ENCODE results near the gene MPPED2. TPM values are rescaled to one million over a fixed set of nuclear protein-coding genes. Genes with fewer than 3 reads are reported as not detected.

The MPPED2 gene
- total RNA-seq, 1 experiment from 2014 or later, result not detected

DNA sequence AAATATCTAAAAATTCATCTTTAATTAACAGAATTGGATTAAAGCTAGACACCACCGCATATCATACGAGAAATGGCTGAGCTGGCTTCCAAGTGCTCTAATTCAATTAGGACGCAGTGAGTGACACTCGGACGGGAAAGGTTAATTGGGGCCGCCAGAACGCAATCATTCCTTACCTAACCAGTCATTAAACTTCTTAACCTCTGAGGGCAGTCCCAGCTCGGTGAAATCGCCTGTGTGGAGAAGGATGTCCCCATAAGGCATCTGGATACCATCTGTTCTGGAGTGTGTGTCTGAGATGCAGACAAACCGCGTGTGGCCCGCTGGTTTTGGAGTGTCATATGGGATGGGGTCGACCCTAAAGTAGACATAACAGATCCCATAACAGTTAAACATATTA lies 50.3 kb downstream of the MPPED2 start:
- no peak for DNase-seq (ENCODE audit: low read depth)

DNA sequence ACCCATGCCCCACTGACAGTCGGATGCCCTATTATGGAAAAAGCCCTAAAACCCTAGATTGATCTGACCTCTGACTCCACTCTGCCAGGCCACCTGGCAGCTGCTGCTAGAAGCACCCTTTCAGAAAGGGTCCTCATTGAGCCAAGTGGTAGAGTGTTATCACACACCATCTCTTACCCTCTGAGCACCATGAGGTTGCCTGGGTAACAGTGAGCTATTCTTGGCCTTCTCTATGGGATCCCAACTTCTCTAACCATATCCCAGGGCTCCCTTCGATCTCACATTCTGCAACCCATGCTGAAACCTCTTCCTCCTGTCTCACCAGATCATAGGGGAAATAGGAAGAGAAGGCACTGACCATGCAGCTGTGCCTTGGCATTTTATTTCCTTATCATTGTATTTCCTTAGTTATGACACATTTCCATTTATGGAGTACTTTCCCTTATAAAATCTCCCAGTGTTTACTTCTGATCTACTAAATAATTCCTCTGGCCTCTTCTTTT lies 52.7 kb downstream of the MPPED2 start:
- DNase-seq (ENCODE audit: low read depth), result no peak

DNA sequence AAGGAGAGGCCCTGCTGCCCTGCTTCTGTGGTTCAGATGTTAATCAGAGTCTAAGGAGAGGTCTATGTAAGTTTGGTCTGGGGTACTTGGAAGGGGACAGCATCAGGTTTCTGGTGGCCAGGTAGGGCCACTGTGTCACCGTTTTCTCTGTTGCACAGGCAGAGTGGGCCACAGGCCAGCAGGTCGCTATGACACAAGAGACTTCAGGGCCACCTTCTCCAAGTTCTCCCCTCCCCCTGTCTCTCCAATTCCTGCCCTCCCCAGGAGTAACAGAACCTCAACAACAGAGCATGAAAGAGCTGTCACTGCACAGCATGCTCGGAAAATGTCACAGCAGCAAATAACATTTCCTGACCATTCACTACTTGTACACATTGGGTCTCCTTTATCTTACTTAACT lies 58.6 kb downstream of the MPPED2 start:
- DNase-seq (ENCODE audit: low read depth), result no peak

DNA sequence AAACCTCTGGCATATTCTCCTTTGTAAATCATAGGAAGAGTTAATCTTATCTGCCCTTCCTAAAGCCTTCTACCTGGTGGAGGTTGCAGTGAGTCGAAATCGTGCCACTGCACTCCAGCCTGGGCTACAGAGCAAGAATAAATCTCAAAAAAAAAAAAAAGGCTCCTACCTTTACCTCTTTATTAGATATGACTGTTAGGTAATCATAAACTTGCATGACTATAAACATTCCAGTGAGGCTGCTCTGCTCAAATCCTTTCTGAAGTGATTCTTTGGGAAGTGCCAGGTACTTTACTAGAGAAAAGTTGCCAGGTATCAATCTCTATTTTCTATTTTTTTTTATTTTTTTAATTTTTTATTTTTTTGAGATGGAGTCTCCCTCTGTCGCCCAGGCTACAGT lies 59.6 kb downstream of the MPPED2 start:
- no peak for DNase-seq (ENCODE audit: low read depth)

DNA sequence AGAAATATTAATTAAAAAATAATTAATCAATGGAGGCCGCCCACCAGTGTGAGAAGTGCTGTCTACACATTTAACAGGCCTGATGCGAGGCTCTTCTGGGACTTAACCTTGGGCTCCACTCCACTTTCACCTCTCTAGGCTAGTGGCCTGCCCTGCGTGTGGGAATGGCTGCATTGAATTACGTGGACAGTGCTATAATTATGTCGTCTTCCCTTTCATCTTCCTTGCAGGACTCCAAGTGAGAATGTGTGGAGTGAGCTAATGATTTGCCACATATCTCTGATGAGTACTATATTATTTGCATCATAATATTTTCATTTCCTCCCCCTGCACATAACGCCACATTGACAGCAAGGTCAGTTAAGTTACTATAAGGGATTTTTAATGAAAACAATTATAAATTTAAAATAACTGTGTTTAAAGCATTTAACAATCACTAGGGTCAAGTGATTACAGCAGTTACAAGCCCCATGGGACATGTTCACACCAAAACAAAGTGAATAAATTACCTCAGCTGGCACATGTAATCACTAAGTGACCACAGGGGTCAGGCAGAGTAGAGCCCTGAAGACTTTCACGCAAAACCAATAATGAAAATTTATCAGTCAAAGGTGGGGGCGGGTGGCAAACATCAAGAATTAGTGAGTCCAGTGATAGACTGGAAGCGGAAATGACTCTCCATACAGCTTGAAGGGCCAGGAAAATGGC lies 63.5 kb downstream of the MPPED2 start:
- no peak for DNase-seq (ENCODE audit: low read depth)

DNA sequence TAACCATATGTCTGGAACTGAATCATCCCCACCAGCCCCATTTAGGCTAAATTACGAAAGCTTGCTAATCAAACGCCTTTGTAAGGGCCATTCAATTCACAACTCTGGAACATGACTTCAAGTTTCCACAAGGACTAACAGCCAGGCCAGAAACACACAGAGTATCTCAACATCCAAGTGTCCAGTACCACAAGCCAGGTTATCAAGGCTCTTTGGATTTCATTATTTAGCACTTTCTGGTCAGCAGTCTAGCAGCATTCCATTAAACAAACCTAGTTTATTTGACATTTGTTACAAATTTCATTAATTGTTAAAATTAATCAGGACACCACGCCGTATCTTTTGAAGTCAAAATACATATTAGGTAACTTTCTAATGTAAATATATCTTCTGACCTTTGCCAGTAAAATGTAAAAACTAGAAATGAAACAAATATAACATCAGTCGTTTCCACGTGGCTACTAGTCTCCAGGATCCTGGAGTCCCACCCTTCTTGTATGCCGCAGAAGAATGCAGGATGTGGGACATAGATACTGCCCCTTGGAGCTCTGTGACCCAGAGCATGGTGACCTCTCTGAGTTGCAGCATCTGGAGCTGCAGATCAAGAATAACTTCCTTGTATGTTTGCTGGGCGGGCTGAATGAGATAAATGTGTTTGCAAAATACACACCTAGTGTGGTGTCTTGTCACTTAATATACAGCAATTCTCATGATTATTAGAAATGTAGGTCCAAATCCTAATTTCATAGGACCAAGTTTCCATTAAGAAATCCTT lies 64.7 kb downstream of the MPPED2 start:
- DNase-seq (ENCODE audit: low read depth), result no peak

DNA sequence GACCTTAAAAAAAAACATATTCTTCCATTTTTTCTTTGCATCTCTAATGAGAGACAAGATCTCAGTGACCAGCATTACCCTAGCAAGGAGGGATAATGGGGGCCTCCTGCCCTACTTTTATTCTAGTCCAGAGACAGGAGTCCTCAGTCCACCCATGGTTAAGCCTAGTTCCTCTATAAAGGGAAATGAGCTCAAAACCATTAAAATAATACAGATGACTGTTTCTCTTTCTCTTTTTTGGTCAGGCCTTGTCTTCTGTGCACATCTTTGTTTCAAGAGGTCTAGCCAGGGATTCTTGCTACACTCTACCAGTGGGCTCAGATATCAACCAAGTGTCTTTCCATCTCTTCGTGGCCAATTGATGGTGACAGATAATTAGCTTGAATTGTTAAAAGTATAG lies 73.1 kb downstream of the MPPED2 start:
- no peak for DNase-seq (ENCODE audit: low read depth)

DNA sequence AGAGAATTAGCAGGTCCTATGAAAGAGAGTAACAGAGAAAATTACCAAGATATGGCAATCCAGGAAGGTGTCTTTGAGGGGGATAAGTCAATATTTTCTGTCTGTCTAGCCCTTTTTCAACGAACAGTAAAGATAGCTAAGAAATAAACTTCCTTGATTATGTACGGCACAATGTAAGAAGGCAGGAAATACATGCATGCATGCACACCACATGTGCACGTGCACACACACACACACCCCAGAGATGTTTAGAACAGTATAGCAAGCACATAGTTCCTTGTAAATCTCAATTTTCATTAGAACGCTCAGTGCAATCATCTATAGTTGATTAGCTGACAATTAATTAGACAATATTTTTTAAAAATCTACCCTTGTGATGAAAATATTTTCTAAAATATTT lies 74.7 kb downstream of the MPPED2 start:
- DNase-seq (ENCODE audit: low read depth), result no peak

DNA sequence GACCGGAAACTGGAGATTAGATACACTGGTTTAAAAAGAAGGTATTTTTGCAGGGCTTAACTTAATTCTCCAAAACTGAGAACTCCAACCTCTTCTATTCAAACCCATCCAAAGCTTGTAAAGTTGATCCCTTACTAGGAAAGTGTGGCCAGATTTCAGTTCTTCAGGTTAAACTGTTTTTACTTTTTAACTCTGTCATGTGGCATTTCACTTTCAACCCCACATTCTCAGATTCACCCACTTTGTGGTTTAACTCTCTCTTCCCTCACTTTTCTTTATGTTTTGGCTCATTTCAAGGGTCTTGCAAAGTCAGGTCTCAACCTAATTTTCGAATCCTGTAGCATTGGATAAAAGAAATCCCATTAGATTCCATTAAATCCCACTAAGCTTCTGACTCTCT lies 75.4 kb downstream of the MPPED2 start:
- DNase-seq (ENCODE audit: low read depth), result no peak

DNA sequence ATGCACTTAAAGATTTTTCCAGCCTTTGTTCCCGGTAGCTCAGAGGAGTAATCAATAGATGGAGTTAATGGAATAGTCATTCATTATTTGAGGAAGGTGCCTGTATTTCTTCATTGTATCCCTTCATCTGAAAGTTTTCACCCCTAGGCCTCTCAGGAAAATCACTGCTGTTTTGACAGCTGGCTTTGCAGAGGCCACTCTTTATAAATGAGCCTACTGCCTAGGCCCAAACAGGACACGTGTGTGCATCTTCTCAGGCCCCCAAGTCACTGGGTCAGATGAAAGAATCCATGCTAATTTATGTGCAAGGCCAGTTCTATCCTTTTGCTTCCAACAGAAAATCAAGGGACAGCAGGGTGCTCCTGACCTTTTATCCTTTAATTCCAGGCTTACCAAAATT lies 76.8 kb downstream of the MPPED2 start:
- DNase-seq (ENCODE audit: low read depth), result no peak

DNA sequence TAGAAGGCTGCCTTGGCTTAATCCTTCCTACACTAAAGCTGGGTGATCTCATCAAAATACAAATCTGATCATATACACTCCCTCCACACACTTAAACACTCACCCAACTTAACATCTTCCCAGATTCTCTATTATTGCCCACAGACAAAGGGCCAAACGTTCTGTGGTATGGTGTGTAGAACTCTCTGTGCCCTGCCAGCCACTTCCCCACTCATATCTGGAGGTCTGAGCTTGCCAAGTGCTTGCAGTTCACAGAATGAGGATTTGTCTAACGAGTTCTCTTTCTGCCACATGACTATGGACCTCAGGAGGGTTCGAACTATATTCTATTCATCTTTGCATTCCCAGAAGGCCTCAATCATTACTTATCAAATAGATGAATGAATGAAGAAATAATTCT lies 77.6 kb downstream of the MPPED2 start:
- DNase-seq (ENCODE audit: low read depth), result no peak

DNA sequence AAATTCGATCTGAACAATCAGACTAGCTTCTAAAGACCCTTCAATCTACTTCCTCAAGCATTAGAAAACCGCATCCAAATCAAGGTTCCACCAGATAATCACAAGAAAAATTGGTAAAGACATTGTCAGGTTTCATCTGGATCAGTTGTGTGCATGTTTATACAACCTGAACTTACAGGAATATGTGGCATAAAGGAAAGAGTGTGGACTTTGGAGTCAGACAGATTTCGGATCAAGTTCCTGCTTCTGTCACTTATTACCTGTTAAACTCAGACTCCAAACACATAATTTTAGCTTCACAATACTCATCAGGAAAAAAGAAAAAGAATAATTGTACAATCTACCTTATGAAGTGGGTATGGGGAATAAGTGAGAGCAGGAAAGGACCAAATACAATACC lies 80.5 kb downstream of the MPPED2 start:
- DNase-seq (ENCODE audit: low read depth), result no peak

DNA sequence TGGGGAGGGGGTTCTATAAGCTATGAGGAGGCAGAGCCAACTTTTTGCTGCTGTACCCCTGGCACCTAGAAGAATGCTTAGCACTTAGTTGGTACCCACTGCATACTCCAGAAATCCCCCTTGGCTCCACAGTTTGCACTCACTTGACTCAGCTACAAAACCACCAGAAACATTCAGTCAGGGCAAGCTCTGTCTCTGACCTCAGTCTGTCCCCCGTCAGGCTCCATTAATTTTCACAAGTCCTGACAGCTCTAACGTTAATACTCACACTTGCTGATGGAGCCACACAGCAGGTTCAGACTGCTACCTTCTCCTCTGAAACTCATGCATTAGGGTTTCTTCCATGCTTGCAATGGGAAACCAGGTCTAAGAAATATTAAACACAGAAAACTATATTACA lies 81.7 kb downstream of the MPPED2 start:
- DNase-seq (ENCODE audit: low read depth), result no peak

DNA sequence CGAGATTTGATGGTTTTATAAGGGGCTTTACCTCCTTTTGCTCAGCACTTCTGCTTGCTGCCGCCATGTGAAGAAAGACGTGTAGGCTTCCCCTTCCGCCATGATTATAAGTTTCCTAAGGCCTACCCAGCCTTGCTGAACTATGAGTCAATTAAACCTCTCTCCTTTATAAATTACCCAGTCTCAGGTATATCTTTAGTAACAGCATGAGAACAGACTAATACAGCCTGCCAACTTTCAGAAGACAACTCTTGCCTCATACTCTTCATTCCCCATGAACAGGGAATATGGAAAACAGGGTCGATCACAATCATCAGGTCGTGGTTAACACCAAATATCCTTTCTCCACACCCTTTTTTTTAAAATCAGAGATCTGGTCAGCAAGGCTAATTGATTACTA lies 83.0 kb downstream of the MPPED2 start:
- DNase-seq (ENCODE audit: low read depth), result no peak

DNA sequence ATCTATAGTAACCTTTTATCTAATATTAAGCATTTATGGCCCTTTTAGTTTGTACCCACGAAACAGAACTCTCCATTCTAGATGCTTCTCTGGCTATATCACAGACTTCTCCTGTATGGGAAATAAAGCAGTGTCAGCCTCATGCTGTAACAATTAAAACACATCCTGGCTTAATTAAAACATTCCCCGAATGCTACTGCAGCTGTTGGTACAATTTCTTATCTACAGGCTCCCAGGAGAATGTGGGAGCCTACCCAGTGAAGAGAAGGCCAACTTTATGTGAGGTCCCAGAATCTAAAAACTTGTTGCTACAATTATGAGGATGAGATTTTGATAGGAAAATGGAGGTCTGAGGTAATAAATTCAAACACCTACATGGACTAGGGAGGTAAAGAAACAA lies 83.8 kb downstream of the MPPED2 start:
- DNase-seq (ENCODE audit: low read depth), result no peak

DNA sequence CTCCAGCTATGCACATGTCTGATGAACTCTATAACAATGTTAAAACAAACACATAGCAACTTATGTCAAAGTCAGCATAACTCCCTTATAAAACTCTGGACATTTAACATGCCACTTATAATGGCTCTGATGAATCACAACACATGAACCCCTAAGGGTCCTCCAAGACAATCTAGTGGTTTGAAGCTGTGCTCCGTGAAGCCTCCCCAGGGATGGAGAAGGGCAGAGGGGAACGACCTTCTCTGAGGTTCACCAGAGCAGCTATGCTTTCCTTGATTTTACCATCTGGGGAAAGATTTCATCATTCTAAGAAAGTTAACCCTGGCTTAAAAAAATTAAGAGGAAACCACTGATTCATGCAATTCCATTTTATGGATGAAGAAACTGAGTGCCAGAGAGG lies 84.4 kb downstream of the MPPED2 start:
- DNase-seq (ENCODE audit: low read depth), result no peak

DNA sequence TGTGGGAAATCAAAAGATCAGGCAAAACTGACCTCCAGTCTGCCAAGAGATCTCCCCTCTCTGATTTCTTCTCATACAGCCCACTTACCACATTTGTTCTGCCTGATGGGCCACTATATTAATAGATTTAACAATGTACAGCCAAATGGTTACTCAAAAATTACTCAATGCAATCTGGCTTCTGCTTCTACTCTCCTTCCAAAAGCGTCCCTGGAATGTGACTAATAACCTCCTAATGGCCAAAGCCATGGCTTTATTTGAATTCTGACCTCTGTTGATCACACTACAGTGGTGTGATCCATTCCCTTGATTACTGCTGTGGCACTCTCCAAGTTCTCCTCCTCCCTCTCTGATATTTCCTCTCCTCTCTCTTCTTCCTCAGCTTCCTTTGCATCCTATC lies 86.2 kb downstream of the MPPED2 start:
- no peak for DNase-seq (ENCODE audit: low read depth)

DNA sequence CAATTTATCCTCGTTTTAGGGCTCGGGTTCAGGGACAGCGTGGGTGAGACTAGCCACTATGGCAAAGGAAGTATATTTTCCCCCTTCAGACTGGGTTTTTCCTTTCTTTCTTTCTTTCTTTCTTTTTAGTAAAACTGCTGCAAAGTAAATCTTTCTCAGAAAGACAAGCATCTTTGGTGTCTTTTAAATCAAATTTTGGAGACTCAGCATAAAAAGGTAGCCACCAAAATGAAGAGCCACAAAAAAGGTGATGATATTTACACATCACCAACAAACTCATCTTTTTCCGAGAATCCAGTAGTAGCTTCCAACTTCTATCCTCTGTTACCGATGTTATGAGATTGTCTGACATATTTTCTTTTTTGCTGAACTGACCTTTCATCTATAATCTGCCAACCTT lies 88.6 kb downstream of the MPPED2 start:
- DNase-seq (ENCODE audit: low read depth), result no peak

DNA sequence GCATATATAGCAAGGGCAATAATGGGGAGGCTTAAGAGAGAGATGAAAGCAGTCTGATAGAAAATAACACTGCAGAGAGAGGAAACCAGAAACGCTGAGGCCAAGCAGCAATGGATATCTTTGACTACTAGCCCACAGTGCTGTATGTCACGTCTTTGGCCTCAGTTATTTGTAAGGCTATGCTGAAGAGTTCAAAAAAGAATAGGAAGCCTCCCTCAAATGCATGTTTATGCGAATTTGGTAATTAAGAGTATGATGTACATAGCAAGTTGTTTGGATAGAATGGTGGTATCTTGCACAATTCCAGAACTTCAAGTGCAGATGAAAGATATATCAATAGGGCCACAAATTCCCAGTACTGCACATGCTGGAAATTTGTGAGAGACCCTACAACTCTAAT lies 89.2 kb downstream of the MPPED2 start:
- no peak for DNase-seq (ENCODE audit: low read depth)

DNA sequence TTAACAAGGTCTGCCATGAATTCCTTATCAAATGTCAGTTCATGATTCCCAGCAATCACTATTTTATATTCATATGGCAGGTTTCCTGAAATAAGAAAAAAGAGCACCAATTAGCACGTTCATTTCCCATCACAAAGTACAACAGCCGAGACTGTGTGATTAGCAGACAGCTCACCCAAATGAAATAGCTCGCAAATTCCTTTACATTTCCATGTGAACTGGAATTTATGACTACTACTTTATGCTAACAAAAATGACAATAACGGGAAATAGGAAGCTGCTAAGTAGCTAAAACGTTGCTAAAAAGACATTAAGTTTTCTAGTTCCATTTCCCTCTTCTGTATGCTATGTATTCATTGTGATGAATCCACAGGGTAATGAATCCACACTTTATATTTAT lies 90.7 kb downstream of the MPPED2 start:
- DNase-seq (ENCODE audit: low read depth), result no peak

DNA sequence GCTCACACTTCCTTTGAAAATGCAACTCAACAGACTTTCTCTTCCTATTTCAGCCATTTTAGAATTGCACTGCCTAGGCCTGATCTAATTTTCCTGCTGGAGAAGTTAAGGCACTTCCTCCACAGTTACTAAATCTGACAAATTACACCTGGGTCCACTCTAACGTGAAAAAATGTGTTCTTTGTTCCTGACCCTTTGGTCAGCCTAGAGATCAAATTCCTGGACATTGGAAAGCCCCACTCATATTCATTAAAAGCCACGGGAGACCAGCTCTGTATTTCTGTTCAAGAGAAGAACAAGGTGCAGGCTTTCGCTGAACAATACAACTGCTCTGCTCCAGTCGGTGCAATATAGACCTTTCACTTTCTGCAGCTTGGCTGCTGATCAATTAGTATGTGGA lies 96.6 kb downstream of the MPPED2 start:
- no peak for DNase-seq (ENCODE audit: low read depth)

DNA sequence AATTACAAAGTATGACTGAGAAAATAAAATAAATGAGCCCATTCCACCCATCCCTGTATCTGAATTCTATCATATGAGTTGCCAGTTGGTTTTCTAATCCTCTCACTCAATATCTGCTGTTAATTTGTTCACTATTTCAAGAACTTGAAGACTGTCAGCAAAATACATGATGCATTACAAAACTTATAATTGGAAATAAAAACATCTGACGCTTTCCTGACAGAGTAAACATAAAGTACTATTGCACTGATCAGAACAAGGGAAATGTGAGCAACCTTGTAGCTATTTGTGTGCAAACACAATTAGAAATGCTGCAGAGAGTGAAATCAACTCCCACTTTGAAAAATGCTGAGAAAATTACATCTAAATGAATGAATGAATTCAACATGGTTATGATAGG lies 97.1 kb downstream of the MPPED2 start:
- no peak for DNase-seq (ENCODE audit: low read depth)
